GM06990 (cell line): ENCODE data around the gene SOX30.
"Not testable (repeated sequence)": the region's sequence is repeated elsewhere in the genome, so short reads cannot be mapped to it uniquely, and the experiment has no call there.

Experiments
- DNase-seq: peaks from one replicate; pipeline ENCODE4 v3.0.0-alpha.2; 2011; ENCODE audit not compliant: insufficient read length; ENCODE audit errors: extremely low read depth
- H3K27me3 ChIP-seq: replicated peaks from 2 replicates; pipeline ENCODE4 v1.6.0; 2011; ENCODE audit warnings: low read length; ENCODE audit not compliant: control insufficient read depth, insufficient read depth
- H3K36me3 ChIP-seq: 2 replicates; pipeline ENCODE4 v1.5.1; 2011; ENCODE audit warnings: low read length; ENCODE audit not compliant: control insufficient read depth, insufficient read depth
- H3K4me3 ChIP-seq: replicated peaks from 2 replicates; pipeline ENCODE4 v1.5.1; 2011; ENCODE audit warnings: low read depth, mild to moderate bottlenecking, control low read depth, low read length
- TF ChIP-seq, protein P1 (sequence below): IDR thresholded peaks from 2 replicates; pipeline ENCODE4 v1.5.1; 2011; ENCODE audit warnings: low read length, control low read depth, mild to moderate bottlenecking, inconsistent platforms; ENCODE audit not compliant: insufficient read depth, poor library complexity, severe bottlenecking

SOX30 gene

DNA sequence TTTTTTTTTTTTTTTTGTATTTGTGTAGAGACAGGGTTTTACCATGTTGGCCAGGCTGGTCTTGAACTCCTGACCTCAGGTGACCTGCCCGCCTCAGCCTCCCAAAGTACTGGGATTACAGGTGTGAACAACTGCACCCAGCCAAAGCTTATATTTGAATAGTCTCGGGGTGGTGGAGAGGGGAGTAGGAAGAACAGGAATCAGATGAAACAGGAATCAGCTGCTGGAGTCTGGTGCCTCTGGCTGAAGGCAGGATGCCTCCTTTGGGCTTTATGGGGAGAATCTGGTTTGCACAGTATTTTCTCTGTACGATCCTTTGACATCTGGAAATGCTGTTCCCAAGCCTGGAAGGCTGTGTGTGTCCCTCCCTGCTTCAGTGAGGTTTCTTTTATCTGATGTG lies 30.0 kb upstream of the SOX30 start:
- Histone ChIP-seq H3K36me3 (no peaks in the 10 kb centered on the region), H3K27me3 (no peaks in the 10 kb centered on the region), H3K4me3 (no peak overlapping the region)
- TF ChIP-seq, protein P1, sequence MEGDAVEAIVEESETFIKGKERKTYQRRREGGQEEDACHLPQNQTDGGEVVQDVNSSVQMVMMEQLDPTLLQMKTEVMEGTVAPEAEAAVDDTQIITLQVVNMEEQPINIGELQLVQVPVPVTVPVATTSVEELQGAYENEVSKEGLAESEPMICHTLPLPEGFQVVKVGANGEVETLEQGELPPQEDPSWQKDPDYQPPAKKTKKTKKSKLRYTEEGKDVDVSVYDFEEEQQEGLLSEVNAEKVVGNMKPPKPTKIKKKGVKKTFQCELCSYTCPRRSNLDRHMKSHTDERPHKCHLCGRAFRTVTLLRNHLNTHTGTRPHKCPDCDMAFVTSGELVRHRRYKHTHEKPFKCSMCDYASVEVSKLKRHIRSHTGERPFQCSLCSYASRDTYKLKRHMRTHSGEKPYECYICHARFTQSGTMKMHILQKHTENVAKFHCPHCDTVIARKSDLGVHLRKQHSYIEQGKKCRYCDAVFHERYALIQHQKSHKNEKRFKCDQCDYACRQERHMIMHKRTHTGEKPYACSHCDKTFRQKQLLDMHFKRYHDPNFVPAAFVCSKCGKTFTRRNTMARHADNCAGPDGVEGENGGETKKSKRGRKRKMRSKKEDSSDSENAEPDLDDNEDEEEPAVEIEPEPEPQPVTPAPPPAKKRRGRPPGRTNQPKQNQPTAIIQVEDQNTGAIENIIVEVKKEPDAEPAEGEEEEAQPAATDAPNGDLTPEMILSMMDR, result no peak
- no peak for DNase-seq

DNA sequence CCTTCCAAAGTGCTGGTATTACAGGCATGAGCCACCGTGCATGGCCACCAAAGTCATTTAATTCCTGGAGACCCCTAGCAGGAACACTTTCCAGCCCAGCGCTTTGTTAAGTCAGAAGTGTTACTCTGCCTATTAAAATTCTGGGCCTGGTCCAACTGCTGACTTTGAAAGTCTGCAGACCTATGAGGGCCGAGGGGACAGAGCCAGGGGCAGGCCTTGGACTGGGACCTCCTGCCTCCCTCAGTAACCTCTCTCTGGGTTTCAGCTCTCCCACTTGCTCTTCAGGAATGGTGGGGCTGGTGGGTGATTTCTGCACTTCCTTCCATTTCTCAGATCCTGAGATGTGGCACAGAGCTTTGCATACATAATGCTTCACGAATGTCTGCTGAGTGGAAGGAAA lies 28.8 kb upstream of the SOX30 start:
- H3K4me3 ChIP-seq, result no peak overlapping the region
- no peak for DNase-seq
- no peaks in the 10 kb centered on the region for H3K36me3 ChIP-seq
- H3K27me3 ChIP-seq, result no peaks in the 10 kb centered on the region
- TF ChIP-seq, protein P1, result no peak

DNA sequence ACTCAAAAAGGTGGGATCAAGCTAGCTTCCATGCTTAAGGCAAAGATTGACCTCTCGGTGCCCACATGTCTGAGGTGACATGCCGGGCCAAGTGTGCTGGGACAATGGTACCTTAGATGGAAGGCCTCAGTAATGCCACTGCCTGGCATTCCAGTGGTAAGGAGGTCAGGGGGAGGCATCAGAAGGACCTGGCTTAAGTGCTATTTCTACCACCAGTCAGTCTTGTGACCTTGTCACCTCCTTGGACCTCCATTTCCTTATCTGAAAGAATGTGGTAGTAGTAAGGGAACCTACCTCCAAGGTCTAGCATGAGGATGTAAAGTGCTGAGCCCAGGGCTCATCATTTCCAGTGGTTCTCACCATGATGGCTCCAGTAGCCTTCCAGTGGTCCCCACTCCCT lies 28.0 kb upstream of the SOX30 start:
- Histone ChIP-seq H3K4me3 (no peak overlapping the region), H3K27me3 (no peaks in the 10 kb centered on the region), H3K36me3 (no peaks in the 10 kb centered on the region)
- DNase-seq, result no peak
- TF ChIP-seq, protein P1, result no peak

DNA sequence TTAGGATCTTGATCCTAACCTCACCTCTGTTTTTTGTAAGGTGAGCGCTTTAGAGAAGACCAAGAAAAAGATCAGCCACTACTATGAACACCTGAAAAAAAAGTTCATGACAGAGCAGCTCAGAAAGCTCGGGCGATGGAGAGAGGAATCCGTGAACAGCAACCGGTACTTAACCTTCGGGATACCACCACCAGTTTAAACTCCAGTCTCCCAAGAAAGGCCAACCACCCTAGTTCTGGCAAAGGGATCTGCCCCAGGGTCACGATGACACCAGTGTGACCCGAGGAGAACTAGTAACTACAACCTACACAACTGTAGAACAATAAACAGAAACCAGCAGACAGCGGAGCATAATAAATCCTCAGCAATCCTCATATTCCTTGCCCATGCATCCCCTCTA lies 27.6 kb upstream of the SOX30 start:
- no peak for DNase-seq
- H3K4me3 ChIP-seq, result no peak overlapping the region
- TF ChIP-seq, protein P1, result no peak
- no peaks in the 10 kb centered on the region for H3K27me3 ChIP-seq
- H3K36me3 ChIP-seq, result no peaks in the 10 kb centered on the region

DNA sequence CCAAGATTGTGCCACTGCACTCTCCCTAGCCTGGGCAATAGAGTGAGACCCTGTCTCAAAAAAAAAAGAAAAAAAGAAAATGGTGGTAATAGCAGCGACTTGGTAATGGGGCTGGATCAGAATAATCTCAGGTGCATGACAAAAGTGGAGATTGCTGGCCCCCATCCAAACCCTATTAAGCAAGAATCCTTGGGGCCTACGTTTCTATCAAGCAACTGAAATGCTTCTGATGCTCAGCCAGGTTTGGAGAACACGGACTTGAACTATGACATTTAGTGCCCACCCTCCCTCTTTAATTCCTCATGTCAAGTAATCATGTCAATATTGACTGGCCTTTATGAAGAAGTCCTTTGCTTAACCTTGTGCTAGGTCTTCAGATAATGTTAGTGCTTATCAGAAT lies 25.7 kb upstream of the SOX30 start:
- H3K27me3 ChIP-seq, result no peaks in the 10 kb centered on the region
- H3K4me3 ChIP-seq, result no peak overlapping the region
- no peaks in the 10 kb centered on the region for H3K36me3 ChIP-seq
- DNase-seq, result no peak
- TF ChIP-seq, protein P1, result no peak

DNA sequence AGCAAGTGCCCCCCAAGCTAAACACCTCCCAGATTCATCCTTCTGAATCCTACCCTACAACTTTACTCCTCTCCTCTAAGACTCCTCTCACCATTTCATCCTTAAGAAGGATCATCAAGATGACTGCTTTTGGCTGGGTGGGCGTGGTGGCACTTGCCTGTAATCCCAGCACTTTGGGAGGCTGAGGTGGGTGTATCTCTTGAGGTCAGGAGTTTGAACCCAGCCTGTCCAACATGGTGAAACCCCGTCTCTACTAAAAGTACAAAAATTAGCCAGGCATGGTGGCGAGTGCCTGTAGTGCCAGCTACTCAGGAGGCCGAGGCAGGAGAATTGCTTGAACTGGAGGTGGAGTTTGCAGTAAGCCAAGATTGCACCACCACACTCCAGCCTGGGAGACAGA lies 22.1 kb upstream of the SOX30 start:
- not testable (repeated sequence) for H3K27me3 ChIP-seq, H3K36me3 ChIP-seq, H3K4me3 ChIP-seq, DNase-seq
